SIG-M5 (cell line): ENCODE data around the gene PPP1R13B.
"Not testable (repeated sequence)": the region's sequence is repeated elsewhere in the genome, so short reads cannot be mapped to it uniquely, and the experiment has no call there.

Source experiments
- DNase-seq: peaks from one replicate; lab custom pipeline; 2025; lab: John Stamatoyannopoulos, UW

The PPP1R13B gene

DNA sequence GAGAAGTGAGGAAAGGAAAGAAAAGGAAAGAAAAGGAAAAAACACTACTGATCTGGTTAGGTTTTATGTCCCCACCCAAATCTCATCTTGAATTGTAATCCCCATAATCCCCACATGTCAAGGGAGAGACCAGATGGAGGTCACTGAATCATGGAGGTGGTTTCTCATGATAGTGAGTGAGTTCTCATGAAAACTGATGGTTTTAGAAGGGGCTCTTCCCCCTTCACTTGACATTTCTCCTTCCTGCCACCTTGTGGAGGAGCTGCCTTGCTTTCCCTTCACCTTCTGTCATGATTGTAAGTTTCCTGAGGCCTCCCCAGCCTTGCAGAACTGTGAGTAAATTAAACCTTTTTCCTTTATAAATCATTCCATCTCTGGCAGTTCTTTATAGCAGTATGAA, 54.2 kb downstream of the PPP1R13B start:
- DNase-seq, result not testable (repeated sequence)

DNA sequence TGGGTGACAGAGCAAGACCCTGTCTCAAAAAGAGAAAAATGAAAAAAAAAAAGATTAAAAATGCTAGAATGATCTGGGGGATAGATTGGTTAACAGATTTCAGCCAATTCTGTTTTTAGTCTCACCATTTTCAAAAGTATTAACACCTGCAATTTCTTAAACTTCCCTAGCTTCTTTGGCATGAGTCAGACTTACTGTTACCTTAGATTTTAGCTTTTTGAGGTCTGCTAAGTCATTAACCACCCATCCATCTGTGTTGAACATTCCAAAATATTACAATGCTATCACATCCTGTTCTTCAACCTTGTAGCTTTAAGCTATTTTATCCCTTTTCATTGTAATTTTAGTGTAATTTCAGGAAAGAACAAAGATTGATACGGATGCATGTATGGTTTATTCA, 59.3 kb downstream of the PPP1R13B start:
- no peak for DNase-seq

DNA sequence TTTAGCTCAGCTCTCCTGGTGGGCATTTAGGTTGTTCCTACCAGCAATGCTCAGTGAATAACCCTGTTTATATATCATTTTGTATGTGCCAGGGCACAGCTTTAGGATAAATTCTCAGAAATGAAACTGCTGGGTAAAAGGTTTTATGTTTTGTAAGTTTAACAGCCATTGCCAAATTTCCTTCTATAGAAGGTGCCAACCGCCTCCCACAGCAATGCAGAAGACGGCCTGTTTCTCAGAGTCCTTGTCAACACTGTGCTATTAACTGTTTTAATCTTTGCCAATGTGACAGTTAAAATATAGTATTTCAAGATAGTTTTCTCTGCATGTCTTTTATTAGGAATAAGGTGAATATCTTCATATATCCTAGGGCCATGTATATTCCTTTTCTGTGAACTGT, 65.0 kb downstream of the PPP1R13B start:
- DNase-seq, result no peak

DNA sequence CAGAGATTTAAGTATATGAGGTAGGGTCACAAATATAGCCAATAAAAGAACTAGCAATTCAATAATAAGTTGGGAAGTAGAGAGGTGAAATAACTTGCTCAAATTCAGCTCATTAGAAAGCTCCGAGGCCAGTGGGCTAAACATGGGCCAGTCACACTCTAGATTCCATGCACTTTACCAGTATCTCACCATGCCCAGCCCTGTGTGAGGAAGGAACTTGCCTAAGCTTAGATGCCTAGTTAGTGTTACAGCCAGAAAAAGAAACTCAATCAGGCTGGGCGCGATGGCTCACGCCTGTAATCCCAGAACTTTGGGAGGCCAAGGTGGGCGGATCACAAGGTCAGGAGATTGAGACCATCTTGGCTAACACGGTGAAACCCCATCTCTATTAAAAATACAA, 71.1 kb downstream of the PPP1R13B start:
- DNase-seq, result not testable (repeated sequence)

DNA sequence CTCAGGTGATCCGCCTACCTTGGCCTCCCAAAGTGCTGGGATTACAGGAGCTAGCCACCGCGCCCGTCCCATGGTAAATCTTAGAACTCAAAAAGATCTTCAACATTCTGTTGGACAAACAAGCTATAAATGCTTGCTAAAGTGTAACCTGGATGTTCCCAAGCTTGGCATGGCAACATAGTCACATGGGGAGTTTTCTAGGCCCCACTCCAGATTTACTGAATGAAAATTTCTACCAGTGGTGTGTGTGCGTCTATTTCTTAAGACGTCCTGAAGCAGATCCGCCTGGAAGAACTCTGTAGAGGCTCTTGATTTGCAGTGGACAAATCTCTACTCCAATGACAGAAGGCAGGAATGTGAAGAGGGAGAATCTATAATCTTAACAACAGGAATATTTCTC, 71.9 kb downstream of the PPP1R13B start:
- DNase-seq, result no peak

DNA sequence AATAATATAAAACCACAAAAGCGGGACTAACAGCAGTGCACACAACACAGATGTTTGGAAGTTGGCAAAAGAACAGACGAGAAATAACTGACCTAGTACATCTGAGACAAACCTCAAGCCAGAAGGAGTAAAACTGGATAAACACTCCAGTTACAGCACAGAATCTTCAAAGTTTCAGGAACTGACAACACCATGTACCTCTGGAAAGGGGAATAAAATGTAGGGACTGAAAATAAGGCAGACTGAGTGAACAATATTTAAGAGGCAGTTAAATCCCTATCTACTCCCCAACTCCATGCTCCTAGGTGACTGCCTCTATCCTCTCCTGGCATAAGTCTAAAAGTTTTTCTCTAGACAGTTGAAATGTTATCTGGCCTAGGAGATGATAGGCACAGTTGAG, 73.9 kb downstream of the PPP1R13B start:
- DNase-seq, result no peak

DNA sequence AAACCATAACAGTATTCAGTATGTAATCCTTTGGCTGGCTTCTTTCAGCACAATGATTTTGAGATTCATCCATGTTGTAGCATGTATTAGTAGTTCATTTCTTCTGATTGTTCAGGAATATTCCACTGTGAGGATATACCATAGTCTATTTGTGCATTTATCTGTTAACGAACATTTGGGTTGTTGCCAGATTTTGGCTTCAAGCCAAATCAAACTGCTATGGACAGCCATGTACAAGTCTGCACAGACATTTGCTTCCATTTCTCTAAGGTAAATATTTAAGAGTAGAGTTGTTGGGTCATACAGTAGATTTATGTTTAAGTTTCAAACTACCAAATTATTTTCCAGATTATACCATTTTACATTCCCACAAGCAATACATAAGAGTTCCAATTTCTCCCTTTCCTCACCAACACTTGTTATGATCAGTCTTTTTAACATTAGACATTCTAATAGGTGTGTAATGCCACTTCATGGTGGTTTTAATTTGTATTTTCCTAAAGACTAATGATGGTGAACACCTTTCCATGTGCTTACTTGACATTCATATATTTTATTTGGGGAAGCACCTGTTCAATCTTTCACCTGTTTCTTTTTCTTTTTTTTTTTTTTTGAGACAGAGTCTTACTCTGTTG, 75.2 kb downstream of the PPP1R13B start:
- no peak for DNase-seq

DNA sequence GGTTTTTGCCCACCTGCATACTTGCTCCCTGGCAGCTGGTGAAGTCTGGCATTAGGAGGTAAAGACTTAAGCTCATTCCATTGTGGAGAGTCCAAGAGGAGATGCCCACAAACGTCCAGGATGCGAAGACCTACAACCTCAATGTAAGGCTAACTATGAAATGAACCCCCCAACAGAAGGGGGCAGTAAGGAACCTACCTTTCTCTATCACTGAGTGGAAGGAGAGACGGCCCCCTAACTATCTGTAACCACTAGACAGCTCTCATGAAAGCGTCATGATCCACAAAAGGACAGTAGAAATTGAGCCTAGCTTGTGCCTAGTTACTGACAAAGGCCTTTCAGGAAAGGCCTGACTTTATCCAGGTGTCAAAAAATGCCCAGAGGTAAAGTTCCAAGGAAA, 76.5 kb downstream of the PPP1R13B start:
- DNase-seq, result no peak

DNA sequence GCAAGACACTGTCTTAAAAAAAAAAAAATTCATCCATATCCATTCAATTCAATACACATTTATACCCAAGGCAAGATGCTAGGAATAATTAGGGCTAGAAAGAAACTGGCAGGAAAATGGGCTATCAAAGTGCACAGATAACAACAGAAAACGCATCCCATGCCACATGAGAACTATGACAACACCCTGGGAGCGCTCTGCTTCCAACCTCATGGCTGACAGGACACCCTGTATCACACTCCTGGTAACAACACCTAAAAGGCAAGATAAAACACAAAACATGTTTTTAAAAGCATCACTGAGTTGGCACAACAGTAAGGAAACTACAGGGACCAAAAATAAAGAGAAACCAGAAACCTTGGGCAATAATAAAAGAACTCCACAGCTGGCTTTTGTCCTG, 76.9 kb downstream of the PPP1R13B start:
- DNase-seq, result no peak

DNA sequence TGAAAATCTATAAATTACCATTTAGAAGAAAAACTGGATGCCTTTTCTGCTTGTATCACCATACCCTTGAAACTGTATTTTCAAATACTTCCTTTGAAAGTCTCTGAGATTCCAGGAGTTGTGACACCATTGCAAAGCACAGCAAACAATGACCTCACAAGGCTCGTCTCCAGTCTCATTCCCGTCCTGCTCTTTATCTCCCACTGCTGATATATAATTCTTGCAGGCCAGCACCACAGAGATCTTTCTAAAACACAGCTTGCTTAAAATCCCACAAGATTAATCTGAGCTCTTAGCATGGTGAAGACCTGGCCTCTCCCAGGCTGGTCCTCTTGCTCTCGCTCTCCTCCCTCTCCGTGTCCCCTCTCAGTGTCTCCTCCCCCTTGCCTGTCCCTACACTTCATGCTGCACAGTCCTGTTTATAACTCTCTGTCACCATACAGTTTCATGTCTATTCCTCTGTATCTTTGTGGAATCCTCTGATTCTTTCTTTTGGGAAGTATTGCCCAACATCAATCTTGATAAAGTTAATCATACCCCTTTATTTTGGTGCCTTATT, 80.0 kb downstream of the PPP1R13B start:
- no peak for DNase-seq

DNA sequence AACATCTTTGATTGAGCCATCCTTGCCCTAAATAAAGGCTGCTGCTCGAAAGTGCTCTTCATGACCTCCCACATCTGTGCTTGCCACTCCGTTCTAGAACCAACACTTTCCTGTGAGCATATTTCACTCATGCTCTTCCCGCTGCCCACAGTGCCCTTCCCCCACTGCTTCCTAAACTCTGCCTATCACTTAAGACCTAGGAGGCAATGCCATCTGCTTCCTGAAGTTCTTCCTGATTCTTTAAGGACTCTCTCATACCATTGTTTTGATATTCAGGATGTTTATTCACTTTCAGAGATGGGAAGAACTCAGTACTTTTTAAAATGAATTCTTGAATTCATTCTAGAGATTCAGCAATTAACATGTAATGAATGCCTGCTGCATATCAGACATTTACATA, 81.8 kb downstream of the PPP1R13B start:
- no peak for DNase-seq

DNA sequence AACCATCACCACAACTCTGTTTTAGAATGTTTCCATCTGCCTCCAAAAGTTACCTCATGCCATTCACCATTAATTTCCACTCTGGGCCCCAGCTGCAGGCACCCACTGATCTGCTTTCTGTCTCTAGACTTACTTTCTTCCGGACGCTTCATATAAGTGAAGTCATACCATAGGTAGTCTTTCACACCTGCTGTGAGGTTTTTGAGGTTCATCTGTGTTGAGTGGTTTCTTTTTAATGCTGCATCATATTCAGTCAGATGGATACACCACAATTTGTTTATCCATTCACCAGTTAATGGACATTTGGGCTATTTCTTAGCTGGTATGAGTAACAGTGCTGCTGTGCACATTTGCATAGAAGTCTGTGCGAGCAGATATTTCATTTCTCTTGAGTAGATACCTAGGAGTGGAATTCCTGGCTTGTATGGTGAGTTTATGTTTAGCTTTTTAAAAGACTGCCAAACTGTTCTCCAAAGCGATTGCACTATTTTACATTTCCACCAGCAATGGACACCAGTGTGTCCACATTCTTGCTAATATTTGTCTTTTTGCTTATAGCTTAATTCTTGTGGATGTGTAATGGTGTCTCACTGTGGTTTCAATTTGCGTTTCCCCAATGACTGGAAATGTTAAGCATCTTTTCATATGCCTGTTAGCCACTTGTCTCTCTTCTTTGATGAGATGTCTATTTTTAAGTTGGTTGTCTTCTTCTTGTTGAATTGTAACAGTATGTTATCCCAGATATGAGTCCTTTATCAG, 83.5 kb downstream of the PPP1R13B start:
- no peak for DNase-seq

DNA sequence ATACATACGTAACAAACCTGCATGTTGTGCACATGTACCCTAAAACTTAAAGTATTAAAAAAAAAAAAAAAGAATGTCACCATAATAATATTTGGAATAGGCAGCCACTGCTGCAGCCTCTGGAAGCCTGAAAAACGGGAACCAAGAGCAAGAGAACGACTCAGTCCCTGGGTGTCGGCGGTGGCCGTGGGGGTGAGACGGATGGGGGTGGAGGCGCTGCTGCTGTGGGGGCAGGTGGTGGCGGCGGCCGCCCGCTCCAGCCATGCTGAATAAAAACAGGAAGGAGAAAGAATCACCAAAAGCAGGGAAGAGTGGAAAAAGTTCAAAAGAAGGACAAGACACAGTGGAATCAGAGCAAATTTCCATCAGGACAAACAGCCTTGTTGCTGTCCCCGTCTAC, 84.8 kb downstream of the PPP1R13B start:
- DNase-seq, result no peak

DNA sequence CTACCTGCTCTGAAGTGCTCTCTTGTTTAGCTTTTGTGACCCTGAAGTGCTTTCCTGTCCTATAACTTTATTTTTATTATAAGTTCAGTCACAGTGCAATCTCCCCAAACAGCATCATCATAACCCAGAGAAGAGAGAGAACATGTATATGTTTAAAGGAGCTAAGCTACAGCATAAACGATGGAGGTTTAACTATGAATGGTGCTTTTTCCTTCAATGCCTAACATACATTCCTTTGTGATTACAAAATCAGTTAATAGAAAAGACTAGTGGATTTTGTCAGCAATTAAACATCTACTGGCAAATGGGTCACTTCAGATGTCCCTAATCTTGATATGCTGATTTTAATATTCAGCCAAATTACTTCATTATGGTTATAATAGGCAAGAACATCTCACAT, 85.3 kb downstream of the PPP1R13B start:
- no peak for DNase-seq

DNA sequence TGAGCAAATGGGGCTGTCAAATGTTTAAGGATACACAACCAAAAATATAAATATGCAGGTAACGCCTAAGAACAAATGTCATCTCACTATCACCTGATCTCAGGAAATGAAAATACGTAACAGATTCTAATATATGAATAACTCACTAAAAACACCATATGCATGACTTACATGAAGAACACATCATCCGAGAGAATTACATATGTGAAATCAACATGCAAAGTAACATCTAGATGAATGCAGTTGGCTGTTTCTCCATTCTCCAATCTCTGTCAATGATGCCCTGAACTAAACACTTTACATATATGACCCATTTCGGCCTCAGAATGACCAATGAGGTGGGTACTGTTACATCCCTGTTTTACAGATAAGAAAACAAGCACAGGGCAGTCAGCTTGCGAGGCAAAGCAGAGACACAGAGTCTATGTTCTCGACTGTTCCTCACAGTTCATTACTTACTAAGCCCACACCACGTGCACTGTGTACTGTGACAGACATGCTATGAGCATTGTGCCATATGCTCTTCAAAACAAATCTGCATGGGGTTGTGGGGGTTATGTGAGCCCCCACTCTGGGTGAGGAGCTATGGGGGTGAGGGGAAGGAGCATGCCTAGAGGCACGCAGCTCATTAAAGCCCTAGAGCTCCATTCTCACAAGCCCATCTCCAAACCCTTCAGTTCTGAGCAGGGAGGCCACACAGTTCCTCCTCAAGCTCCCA, 89.2 kb downstream of the PPP1R13B start:
- no peak for DNase-seq

DNA sequence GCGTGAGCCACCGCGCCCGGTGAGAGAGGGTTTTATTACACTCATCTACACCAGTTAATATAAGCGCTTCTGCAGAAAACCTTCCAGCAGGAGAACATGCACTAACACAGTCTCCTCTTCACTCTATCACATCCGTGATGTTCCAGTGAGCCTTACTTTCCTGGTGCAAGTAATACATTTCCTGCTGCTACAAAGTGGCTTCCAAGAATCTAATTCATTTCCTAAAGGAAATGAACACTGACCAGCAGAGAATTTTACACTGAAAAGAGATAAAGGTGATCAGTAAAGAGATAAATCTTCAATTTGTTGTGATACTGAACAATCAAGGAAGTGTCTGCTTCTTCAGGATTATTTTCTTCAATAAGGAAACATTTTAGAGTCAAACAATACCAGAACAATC, 92.3 kb downstream of the PPP1R13B start:
- DNase-seq, result no peak

DNA sequence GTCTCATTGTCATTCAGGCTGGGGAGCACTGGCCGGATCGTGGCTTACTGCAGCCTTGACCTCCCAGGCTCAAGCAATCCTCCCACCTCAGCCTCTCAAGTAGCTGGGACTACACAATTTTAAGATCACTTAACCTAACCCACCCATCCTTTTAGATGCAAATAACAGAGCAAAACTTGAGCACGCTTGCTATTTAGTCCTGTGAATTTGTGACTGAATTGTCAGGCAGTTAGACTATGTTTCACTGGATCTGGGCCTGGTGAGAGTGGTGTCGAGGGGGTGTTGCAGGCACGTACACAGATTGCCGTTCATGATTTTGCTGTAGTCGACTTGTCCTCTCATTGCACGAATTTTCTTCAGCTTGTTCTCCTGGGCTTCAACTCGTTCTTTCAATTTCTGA, 93.6 kb downstream of the PPP1R13B start:
- DNase-seq, result no peak

DNA sequence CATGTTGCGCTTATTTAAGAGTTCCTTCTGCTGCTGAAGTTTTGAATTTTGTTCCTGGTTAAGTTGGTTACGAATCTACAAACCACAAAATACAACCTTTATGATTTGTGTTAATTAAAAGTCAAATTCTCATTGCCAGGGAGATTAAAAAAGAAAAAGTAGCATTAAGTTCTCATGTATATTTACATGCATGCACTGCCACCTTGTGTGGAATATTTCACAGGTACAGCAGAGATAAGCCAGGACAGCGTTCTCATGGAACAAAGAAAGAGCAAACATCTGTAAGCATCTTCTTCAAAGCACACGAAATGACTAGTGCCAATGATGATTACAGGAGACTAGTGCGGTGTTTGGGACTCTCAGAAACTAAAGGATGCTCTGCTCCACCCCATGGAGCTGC, 97.5 kb downstream of the PPP1R13B start:
- DNase-seq, result no peak

DNA sequence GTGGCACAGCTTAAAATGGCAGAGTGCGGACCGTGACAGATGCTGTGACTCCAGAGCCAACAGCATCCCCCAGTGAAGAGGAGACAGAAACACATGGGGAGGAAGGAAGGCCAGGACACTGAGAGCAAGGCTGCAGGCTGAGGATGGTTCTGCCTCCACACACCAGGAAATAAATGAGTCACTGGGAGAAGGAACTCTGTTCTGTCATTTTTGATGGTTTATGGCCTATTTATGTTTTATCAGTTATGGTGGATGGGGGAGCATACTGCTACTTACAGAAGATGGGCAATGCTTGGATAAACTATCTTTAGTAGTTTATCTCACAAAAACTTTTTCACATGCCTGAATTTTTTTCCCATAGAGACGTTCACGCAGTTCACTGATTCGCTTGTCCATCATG, 97.9 kb downstream of the PPP1R13B start:
- no peak for DNase-seq

DNA sequence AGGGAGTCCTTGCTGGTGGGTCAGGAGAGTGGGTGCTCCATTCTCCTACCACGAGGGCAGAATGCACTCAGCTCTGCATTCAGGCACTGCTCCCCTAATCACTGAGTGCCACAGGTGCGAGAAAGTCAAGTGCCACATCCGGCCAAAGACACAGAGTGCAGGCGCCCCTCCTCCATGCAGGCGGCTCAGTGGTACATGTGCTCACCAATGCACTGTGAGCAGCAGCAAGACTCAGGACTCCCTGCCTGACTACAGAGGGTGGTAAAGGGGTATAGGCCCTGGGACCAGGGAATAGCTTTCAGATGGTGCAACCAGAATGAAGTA, 98.9 kb downstream of the PPP1R13B start:
- no peak for DNase-seq

DNA sequence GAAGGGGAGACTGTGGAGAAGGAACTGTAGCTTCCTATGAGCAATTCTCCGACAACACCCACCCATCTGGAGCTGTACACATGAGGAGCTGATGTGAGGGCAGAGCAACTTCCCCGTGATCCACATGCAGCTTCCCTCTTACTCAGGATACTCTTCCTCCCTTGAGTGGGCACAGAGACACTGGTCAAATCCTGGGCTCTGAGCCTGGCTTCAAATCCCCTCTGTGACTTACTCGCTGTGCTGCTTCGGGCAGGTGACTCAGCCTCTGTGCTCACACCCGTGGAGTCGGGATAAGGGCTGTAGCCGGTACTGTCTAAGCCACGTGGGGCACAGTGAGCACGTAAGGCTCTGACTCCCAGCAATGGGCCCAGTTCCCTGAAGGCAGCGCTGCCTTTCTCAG, 100.7 kb downstream of the PPP1R13B start:
- DNase-seq, result no peak

DNA sequence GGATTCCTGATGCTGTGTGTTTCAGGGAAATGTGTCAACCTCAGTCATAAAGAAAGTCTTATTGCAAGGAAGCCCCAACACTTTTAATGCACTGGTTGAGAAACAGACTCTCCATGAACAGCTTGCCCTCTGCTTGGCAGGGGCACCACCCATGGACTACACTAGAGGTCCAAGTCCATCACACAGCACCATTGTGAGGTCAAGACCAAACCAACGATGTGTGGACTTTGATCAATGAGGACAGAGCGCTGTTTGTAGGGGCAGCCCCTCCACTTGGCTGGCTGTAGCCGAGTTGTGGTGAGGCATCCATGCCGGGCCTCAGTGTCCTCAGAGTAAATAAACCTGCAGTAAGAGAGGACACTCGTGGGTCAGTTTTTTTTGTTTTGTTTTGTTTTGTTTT, 102.0 kb downstream of the PPP1R13B start:
- DNase-seq, result no peak
